ENCODE data around the gene DGKG. TPM values are rescaled to one million over a fixed set of nuclear protein-coding genes. Genes with fewer than 3 reads are reported as not detected.

The DGKG gene
- total RNA-seq, 1 donor from 2014 or later = 1.4 TPM

DNA sequence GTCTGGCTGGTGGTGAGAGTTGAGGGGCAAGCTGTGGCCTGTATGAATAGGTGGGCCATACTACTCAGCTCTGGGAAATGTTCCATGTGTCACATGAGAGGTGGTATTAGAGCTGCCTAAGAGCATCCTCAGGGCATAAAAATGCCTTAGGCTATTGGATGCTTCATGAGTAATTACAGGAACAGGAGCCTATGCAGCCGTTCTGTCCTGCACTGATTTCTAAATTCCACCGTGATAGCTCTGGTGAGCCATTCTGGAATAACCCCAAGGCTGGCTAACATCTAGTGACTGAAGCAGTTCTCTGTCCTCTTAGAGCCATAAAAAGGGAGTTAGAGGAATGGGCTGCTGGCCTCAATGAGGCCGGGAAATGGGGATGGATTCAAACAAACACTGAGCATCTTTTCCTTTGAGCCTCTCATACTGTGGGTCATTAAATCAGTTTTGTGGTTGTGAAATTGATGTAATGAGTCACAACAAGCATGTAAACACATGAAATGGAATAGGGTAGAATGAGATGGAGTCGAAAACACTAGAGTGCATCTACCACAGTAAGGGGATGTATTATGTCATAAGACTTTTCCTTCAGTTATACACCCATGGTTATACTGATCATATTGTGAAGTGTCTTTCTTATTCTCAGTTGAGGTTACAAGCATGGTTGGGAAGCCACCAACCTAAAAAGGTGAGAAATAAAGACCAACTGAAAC lies 41.0 kb downstream of the DGKG start:
- ATAC-seq = no peak
- no peak for DNase-seq (ENCODE audit: low spot score)

DNA sequence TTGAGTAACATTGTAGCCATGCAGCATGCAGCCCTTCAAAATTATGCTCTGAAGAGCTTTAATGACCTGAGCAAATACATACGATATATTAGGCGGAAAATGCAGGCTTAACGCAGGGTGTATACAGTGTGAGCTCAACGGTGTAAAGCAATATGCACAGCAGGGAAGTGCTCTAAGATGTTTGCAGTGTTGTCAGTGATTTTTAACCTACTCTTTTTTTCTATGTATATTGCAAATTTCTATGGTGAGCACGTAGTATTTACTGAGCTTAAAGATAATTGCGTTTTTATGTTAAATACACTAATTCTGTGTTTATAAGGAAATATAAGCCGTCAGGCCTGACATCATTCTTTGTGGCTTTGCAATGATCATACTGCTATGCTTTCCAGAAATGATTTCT lies 42.1 kb downstream of the DGKG start:
- no peak for ATAC-seq
- no peak for DNase-seq (ENCODE audit: low spot score)

DNA sequence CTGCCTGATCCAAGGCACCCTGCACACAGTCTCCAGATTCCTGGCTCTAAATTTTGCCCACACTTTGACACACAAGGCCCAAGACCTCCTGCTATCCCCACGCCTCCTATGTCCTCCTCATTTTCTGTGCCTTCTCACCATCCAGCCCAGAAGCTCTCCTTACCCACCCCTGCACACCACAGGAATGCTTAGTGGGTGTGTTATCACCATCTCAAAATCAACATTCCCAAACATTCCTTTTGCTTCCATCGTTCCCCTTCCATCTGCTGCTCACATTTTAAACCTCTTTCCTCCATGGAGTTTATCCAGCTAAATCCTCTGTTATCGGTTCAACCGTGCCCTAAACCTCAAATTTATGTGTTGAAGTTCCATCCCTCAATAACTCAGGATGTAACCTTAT lies 43.9 kb downstream of the DGKG start:
- no peak for ATAC-seq
- no peak for DNase-seq (ENCODE audit: low spot score)

DNA sequence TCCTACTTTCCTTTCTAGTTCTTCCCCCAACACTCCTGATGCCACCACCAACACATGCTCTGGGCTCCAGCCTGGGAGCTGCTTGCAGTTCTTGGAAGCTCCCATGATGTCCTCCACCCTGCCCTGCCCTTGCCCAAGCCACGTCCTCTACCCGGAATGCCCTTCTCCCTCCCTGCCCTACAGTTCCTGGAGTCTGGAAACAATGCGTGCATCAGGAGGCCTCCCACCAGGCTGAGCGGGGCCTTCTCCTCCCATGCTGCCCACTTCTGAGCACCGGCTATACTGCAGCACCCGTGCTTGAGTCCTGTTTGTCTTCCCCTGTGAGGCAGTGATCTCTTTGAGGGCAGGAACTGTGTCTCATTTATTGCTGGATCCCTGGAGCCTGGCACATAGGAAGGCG lies 44.6 kb downstream of the DGKG start:
- no peak for ATAC-seq
- no peak for DNase-seq (ENCODE audit: low spot score)

DNA sequence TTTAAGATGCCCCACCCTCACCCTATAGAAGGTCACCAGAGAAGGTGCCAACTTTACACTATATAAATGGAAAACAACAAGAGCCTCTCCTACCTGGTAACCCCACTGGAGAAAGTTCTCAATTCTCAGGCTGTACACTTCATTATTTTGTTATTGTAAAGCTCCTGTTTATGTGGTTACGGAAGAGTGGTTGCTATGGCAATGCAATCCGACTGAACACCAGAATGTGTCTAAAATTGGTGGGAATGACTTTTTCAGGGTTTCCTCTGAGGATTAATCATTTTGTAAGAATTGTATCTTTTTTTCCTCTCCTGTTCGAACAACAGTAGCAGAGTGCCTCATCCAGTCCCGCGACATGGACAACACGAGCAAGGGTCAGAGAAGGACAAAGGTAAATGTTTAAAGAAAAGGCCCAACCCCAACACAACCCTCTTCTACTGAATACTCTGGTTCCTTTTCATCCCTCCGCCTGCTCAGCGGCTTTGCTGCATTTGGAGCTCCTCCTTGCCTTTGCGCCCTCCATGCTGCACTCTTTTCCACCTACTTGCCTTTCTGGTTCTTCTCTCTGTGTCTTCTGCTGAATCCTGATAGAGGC lies 45.3 kb downstream of the DGKG start:
- peak; percentile 81 for ATAC-seq

DNA sequence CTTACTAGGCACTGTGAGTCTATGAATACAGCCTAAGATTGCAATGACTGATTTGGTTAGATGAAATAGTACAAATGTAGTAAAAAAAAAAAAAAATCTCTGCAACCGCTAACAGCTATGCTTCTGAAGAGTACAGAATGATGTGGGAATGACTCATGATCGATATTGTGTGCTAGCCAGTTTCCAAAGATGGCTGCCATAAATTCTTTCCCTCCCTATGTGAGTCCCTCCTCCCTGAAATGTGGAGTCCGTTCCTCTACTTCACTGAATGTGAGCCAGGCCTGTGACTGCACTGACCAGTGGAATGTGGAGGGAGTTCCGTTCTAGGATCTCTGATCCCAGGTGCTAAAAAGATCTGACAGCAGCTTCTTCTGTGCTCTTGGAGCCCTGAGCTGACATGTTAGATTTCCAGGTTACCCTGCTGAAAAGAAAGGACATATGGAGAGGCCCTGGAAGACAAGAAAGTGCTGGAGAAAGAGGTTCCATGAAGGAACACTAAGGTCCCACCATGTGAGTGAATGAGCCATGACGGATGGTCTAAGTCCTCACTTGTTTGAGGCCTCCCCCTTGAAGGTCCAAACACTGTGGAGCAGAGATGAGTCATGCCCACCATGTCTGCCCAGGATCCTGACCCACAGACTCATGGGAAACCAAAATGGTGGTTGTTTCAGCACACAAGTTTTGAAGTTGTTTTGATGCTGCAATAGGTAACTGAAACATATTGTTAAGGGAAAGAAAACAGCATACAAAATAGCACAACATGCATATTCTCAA lies 46.3 kb downstream of the DGKG start:
- no peak for ATAC-seq
- DNase-seq (ENCODE audit: low spot score) = no peak

More for the DNA sequence above, 45.3 kb downstream of the DGKG start:
- no peak for DNase-seq (ENCODE audit: low spot score)

DNA sequence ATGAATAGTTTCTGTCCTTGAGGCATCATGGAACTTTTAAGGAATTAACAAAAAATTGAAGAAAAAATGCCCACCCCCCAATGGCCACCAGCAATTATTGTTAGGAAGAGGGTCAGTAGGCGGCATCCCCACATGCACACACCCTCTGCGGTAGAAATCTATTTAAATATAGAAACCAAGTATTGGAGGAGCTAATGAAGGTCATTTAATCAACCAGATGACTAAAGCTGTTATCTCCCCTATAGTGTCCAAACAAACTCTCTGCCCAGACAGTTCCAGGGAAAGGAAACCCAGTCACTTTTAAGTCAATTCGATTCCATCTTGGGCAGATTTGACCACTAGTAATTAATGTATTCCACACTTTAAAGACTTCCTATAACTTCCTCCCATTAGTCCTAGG lies 47.1 kb downstream of the DGKG start:
- DNase-seq (ENCODE audit: low spot score) (no peak), ATAC-seq (no peak)

DNA sequence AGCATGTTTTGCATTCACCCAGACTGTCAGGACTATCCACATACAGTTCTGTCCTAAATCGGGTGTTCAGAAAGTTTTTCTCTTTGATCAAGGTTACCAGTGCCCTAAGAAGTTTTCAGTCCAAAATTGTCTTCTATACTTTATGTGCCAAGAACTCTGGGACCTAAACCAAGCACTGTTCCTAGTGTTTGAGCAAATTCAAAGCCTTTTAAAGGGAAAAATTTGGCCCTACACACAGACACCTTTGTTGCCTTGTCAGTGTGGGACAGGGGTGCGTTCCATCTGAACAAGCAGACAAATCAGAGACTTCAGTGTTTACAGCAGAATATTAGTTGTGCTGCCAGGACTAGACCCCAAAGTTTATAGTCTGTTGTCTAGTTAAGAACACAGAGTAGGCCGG lies 50.6 kb downstream of the DGKG start:
- ATAC-seq (no peak), DNase-seq (ENCODE audit: low spot score) (no peak)

DNA sequence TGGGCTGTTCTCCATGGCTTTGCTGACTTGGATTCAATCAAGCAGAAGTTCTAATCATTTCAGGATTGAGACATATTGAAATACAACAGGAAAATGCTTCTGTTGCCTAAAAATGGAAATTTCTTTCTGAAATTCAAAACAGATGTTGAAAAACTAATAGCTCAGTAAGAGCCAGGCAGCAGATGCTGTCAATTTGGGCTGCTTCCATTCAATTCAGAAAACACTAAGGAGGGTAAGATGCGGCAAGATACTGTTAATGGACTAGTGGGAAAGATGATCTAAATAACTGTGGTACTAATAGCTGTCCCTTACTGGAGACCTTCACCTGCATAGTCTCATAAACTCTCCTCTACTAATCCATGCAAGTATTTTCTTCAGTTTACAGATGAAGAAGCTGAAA lies 53.5 kb downstream of the DGKG start:
- DNase-seq (ENCODE audit: low spot score) (no peak), ATAC-seq (no peak)

DNA sequence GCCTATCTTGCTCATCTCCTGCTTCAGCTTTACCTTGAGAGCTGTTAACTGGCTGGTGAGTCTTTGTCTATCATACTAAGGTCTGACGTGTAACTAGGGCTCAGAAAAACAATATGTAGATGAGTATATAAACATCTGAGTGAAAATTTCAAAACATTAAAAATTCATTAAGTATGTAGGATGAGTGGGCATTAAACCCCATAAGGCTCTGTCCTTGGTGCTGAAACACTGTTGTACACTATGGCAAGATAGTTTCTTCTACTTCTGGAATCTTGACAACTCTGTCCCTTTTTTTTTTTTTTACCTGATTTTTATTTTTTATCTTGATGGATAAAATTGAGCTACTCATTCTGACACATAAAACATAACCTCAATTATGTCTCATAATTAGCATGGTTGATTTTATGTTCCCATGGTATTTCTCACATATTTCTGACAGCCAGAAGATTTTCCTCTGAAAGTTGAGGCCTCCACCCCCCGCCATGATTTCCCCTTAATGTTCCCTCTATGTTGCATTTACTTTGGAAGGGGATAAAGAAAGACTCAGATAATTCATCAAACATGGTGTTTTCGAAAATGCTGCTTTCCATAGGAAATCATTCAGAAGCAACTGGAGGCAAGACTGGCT lies 54.3 kb downstream of the DGKG start:
- DNase-seq (ENCODE audit: low spot score) (no peak), ATAC-seq (peak; percentile 31)

DNA sequence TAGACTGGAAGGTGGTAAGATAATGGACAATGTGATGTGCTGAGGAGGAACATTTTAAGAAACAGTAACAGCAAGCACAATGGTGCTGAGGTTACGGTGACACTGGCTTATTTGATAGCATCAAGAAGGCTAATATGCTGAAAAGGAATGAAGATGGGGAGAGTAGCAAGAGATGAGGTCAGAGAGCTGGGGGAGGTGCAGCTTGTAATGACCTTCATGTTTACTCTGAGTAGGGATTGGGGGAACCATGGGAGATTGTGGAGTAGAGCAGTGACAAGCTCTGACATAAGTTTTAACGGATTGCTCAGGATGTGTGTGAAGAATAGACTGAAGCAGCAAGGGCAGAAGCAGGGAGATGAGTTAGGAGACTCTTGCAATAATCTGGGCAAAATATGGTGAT lies 56.7 kb downstream of the DGKG start:
- DNase-seq (ENCODE audit: low spot score) (no peak), ATAC-seq (no peak)

DNA sequence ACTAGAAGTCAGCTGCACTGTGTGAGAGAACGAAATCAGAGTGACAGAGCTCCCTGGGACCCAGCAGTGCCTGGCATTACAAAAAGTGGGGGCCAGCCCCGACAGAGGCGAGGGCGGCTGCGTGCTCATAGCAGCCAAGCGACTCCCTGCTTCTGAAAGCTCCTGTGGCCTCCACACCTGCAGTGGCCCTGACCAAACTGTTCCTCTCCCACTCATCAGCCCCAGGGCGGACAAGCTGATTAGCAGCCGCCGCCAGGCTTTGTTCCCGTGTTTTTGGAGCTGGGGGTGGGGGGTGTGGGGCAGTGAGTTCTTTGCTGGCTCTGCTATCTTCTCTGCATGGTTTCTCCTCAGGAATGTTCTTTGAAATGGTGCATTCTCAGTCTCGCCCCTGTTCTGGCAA lies 58.1 kb downstream of the DGKG start:
- no peak for ATAC-seq
- DNase-seq (ENCODE audit: low spot score) = no peak

DNA sequence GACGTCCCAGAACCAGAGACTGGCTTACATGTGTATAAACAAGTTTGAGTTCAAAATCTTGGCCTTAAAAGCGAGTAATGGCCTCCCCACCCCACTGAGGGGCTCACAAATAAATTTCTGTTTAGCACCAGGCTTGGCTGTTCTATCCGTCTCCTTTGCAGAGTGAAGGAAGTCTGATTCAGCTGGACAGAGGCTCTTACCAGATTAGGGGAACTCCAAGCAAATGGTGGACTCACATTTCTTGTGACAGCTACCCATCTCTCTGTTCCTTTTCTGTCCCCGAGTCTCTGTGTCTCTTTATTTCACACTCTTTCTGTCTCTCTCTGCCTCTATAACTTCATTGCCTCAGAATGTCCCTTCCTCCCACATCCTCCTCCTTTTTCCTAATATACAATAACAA lies 62.7 kb downstream of the DGKG start:
- DNase-seq (ENCODE audit: low spot score) (no peak), ATAC-seq (no peak)

DNA sequence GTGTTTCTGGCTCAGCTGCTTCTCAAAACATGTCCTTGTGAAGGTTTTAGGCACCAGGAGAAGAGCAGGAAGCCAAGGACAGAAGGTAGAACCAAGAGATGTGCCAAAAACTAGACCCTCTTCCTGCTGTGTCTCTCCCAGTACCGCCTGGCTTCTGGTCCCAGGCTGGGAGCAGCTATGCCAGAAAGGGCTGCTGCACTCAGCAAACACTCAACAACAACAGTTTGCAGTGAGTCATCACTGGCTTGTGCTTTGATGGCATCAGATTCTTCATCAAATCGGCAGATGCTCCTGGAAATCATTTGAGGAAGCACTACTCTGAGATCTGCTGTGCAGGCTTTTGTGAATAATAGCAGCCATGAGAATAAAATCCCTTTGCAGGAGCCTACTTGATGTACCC lies 63.2 kb downstream of the DGKG start:
- ATAC-seq (no peak), DNase-seq (ENCODE audit: low spot score) (no peak)

DNA sequence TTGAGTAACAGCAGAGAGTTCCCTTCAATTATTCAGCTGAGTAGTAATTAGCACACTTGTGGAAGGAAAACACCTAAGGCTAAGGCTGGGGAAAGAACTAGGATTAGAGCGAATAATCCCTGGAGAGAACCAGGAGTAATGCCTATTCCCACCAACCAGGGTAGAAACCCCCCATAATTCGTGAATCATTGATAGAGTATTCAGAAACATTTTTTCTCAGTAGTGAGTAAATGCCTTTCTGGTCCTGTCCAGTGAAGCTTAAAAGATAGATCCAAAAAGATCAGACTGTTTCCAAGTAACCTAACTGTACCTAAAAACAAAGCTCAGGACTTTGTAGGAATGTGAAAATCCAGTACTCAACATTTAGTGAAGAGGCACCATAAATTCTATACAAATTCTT lies 71.2 kb downstream of the DGKG start:
- no peak for DNase-seq (ENCODE audit: low spot score)
- ATAC-seq = no peak

DNA sequence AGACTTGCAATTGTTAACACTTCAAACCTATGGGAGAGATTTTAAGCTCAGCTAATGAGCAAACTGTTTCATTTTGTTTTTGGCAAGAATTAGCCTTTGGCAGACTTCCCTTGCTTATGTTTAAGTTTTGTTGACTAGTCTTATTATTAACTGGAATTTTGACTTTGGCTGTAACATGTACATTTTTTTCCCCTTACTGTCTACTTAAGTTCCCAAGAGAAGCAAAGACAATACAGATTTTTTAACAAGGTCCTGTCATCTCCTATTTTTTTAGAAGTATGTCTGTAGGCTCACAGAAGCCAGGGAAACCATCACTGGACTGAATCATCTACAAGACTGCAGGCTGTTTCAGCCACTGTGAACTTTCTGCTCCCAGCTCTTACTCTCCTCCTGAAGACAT lies 74.3 kb downstream of the DGKG start:
- ATAC-seq (no peak), DNase-seq (ENCODE audit: low spot score) (no peak)

DNA sequence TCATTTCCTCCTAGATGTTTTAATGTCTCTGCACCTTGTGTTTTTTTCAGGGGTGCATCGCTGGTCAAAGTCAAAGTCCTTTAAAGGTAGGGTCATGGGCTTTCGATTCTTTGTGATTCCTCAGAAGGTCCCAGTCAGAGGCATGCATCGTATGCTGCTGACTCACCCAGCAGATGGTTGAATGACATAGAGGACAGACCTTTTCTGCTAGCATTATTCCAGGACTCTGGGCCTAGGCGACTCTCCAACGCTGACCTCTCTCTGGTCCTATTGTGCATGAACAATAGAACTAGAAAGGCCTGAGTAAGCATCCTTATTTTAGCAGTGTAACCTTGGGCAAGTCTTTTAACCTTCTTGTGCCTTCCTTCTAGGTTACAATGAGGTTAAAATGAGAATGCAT lies 75.9 kb downstream of the DGKG start:
- ATAC-seq (no peak), DNase-seq (ENCODE audit: low spot score) (no peak)

DNA sequence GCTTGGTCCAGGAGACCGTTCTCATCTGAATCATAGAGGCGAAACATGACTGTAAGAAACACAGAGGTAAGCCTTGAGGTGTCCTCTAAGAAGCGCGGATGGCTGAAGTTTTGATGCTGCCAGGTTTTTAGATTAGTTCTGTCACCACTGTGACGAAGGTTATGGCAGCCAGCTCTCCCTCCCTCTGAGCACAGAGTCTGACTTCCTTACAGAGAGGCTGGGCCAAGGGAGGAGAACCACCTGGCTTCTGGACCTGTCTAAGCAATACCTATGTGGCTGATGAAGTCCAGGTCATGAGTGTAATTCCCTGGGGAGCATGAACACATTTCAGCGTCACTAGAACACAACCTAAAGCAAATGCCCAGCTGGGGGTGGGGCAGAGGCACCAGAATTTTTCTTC lies 77.4 kb downstream of the DGKG start:
- no peak for DNase-seq (ENCODE audit: low spot score)
- ATAC-seq = no peak

DNA sequence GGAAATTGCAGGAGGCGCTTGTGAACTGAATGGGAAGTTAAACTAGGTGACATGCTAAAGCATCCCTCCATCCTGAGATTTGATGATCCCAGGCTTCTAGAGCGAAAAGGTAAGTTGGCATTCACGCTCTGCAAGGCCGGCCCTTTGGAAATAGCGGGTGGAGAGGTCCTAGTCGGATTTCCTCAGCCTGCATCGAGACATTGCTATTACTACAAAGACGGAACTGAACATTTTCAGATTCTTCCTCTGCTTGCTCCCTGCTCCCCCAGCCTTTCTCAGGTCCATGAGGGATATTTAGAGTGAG lies 77.7 kb downstream of the DGKG start:
- no peak for ATAC-seq
- DNase-seq (ENCODE audit: low spot score) = no peak

DNA sequence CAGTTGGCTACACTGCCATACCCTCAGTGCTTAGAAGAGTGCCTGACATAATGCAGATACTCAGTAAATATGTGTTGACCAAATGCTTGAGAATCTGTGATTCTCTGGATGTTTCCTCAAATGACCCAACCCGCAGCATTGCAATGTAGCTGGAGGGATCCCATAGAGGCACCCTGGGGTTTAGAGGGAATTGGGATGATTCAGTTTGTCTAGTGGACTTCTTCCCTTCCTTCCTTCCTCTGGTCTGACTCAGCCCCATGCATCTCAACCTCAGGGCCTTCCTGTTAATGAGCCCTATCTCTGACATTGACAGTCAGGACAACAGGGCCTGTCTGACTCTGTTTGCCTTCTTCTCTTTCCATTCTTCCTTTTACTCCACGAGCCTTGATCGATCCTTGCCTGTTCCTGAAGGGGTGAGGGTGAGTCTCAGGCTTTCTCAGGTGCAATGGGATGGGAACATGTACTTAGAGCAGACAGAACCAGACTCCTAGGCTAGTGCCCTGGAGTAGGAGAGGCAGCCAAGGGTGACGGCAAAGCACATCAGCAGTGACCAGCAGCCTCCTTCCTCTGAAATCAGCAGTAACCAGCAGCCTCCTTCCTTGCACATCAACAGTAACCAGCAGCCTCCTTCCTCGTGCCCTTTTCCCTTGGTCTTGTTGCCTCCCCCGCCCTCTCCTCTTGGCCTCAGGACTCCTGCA lies 78.2 kb downstream of the DGKG start:
- no peak for ATAC-seq

DNA sequence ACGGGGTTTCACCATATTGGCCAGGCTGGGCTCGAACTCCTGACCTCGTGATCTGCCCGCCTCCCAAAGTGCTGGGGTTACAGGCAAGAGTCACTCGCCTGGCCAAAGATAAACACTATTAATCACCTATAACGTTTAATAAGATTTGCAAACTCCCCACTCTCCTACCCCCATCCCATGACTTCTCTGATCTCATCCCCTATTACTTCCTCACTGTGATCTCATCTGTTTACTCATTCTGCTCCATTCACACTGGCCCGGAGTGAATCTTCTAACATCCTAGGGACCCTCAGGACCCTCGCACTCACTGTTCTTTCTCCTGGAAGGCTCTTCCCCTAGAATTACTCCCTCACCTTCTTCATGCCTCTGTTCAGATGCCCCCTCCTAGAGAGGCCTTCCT lies 78.9 kb downstream of the DGKG start:
- ATAC-seq (no peak), DNase-seq (ENCODE audit: low spot score) (no peak)

More for the DNA sequence above, 78.2 kb downstream of the DGKG start:
- no peak for DNase-seq (ENCODE audit: low spot score)

Data from left lobe of liver (tissue), 2 donors.